HPDE6-E6E7 (cell line): ENCODE data around the gene RIOX2.

Experiments used
- DNase-seq: peaks from one replicate; pipeline ENCODE4 v3.0.0; 2011; ENCODE audit warnings: missing footprints; ENCODE audit errors: extremely low spot score

The RIOX2 gene

DNA sequence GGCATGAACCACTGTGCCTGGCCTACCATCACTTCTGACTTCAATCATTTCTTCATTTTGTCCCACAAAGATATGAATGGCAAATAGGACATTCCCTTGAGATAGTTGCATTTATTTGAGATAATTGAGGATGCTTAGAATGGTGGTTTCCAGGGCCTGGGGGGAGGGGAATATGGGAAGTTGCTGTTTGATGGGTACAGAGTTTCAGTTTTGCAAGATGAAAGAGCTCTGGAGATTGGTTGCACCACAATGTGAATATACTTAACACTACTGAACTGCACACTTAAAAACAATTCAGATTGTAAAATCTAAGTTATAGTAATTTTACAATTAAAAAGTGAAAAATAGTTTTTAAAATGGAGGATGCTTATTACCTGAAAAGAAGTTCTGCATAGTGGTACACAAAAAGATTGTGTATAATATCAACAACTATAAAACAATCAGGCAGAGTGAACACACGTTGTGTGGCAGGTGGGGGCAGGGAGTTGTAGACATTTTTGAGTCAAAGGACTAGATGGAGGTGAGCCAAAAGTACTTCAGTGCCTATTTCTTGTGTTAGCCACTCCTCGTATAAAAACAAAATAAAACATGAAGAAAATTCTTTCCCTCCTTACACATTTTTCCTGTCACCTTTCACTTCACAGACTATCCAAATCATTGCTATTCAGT, 18.5 kb upstream of the RIOX2 start:
- no peak for DNase-seq

DNA sequence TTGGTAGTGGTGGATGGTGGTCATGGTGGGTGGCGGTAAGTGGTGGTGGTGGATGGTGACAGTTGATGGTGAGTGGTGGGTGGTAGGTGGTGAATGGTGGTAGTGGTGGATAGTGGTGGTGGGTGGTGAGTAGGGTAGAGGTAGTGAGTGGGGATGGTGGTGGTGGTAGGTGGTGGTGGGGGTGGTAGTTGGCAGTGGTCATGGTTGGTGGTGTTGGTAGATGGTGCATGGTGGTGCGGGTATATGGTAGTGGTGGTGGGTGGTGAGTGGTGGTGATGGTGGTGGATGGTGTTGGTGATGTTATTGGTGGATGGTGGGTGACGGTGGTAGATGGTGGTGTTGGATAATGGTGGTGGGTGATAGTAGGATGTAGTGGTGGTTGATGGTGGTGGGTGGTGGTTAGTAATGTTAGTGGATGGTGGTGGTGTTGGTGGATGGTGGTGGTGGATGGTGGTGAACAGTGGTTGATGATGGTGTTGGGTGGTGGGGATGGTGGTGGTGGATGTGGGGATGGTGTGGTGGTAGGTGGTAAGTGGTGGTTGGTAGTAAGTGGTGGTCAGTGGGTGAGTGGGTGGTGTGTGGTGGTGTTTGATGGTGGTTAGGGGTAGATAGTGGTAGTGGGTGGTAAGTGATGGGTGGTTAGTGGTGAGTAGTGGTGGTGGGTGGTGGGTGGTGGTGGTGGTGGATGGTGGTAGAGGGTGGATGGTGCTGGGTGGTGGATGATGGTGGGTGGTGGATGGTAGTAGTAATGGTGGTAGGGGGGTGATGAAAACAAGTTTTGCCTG, 16.7 kb upstream of the RIOX2 start:
- no peak for DNase-seq

DNA sequence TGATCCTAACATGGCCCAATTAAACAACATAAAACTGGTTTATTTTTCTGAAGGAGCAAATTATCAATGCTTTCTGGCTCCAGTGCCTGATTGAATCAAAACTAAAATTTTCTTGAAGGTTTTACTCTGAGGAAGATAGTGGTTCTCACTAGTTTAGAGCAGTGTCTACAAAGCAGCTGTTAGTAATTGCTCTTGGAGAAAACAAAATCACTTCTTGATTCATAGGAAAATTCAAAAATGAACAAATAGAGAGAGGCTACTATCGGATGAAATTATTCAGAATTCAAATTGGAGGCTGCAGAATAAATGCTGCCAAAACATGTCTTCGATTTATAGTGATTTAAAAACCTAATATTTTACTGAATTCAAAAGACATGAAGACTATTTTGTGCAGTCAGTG, 15.1 kb upstream of the RIOX2 start:
- DNase-seq, result no peak

- no peak for DNase-seq
These were observed 11.8 kb upstream of the RIOX2 start for GRCh38 chr3:97983933-97984491.

DNA sequence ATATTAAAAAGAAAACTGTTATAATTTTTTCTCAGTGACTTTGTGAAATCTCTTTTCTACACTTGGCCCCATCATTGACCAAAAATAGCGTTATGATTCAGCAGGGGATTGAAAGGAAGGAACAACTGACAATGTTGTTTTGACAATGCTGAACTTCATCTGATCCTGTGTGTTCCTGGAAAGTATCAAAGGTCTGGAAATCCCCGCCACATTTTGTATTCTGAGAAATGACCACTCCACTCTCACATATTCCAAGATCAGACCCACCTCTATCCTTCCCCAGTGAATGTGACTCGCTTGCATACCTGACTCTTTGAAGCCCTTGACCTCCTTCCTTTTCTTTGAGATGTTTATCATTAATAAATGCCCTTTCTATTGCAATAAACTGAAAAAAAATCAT, 9.7 kb upstream of the RIOX2 start:
- DNase-seq, result no peak

GRCh38 chr3:97979610-97980009, 7.4 kb upstream of the RIOX2 start:
- no peak for DNase-seq

- no peak for DNase-seq
These were observed 3.2 kb upstream of the RIOX2 start for GRCh38 chr3:97975466-97975865.

DNA sequence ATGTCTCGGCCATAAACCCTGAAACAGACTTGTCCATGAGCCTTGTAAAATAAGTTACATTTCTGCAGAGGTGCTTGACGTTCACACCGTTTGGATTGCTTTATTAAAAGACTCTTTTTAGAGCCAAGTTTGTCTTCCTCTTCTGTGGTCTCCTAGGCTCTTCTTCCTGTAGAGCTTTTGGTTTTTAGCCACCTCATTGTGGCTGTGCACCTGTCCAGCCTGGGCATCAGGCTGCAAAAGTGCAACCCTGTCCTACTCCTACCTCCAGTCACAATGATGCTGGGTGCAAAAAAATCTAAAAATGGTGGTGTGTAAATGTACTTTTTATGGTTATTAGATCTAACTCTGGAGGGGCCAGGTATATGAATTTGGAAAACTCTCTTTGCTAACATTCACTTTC, 2.8 kb upstream of the RIOX2 start:
- no peak for DNase-seq

- no peak for DNase-seq
These were observed 745 bp upstream of the RIOX2 start for GRCh38 chr3:97972976-97973375.

- DNase-seq, result no peak
These were observed 1.1 kb downstream of the RIOX2 start for GRCh38 chr3:97970956-97971620.

- no peak for DNase-seq
These were observed 2.1 kb downstream of the RIOX2 start for GRCh38 chr3:97970156-97970555.

DNA sequence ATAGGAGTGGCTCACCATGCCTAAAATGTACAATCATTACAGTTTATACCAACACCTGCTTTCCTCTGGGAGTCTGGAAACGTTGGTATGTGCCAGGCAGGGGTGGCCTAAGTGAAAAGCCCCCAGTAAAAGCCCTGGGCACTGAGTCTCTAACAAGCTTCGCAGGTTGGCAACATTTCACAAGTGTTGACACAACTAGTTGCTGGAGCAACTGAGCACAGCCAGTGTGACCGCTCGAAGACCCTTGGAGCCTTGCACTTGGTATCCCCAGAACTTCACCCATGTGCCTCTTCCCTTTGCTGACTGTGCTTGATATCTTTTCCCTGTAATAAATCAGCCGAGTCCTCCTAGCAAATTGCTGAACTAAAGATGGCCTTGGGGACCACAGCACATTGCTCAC, 2.7 kb downstream of the RIOX2 start:
- no peak for DNase-seq

GRCh38 chr3:97968376-97968775, 3.9 kb downstream of the RIOX2 start:
- no peak for DNase-seq

DNA sequence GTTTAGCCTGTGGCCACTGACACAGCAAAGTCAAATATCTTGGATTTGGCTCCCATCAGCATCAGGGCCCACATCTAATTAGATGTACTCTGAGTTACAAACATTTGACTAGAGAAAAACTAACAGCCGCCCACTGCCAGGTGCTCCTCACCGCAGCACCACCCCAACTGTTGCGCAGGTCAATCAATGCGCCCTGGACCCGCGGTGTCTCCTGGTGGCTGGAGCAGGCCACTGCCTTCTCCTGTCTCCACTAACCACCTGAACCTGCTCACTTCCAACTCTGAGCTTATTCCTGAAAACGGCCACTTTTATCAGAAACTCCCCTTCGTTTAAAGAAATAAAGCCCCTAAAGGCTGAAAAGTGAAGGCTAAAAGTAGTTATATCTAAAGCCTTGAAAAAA, 4.3 kb downstream of the RIOX2 start:
- no peak for DNase-seq

- DNase-seq, result no peak
These were observed 11.1 kb downstream of the RIOX2 start for GRCh38 chr3:97960993-97961766.

DNA sequence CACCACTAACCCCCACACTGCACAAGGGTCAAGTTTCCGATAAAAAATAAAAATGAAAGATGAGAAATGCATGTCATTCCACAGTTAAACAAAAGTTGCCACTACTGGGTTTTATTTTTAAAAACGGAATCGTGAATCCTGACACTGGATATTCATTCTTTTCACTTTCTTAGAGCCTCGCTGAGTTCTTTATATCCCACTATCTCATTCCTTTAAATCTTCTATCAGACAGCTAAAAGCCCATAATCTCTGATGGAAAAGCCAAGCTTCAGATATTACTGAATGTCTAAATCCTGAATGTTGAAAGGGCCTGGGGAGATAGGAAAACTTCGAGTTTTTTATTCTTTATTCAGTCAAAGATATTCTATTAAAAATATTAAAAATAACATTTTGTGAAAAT, 11.7 kb downstream of the RIOX2 start:
- no peak for DNase-seq

DNA sequence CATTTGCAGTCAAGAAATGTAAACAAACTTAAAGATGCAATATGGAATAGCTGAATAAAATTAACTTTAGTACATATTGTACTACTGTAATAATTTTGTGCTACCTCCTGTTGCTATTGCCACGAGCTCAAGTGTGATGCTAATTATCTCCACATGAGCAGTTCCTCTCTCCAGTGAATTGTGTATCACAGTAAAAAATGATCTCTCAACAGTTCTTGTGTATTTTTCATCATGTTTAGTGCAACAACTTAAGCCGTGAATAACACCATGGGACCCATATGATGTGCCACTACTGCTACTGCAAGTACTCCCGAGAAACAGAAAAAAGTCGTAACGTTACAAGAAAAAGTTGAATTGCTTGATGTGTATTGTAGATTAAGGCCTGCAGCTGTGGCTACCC, 12.4 kb downstream of the RIOX2 start:
- no peak for DNase-seq

GRCh38 chr3:97958796-97959195, 13.4 kb downstream of the RIOX2 start:
- no peak for DNase-seq

DNA sequence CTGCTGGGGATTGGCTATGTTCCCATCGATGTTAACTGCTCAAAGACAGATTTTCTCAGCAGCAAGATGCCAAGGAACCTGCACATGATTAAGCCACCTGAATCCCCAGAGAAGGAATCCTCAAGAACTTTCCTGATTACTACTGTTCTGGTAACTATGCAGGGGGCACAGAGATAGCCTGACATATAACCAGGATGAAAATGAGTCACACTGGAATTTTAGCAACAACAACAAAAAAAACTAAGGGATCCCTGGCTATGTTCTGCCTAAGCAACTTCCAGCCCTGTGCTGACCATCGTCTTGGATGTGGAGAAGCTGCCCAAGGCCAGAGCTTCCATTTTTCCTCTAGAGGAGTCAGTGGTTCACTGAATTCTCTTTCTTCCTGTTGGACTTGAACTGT, 13.8 kb downstream of the RIOX2 start:
- DNase-seq, result no peak

GRCh38 chr3:97957617-97958311, 14.5 kb downstream of the RIOX2 start:
- DNase-seq, result no peak

DNA sequence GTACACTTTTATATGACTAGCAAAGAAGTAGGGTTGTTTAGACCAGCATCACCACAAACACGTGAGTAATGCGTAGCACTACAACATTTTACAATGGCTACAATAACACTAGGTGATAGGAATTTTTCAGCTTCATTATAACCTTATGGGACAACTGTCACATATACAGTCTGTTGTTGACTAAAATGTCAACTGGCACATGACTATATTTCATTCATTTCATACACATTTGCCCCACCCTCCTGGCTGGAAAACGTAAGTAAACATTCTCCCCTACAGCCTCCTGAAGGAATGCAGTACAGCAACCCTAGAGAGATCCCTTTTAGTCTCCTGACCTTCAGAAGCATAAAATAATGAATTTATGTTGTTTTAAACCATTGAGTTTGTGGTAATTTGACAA, 16.2 kb downstream of the RIOX2 start:
- DNase-seq, result no peak
